Suprapubic skin (tissue), 3 donors: Measurements from ENCODE around the gene PTGDR2.

ENCODE experiments used
- CTCF ChIP-seq, 2 donors: fragments of 200-600 bp in 1 of 2; fragments of 450-650 bp in 1 of 2; sonication (generic) in 1 of 2; IDR thresholded peaks; one replicate each; pipeline ENCODE4 v1.5.1; 2016 to 2019; ENCODE audit warnings: antibody characterized with exemption in 2 of 2, mild to moderate bottlenecking in 1 of 2, moderate library complexity in 1 of 2
- EP300 ChIP-seq: sonication (generic); formaldehyde crosslinking; IDR thresholded peaks from one replicate; pipeline ENCODE4 v1.6.1; 2017; ENCODE audit warnings: antibody characterized with exemption
- POLR2A ChIP-seq, 2 donors: fragments of 450-650 bp; IDR thresholded peaks; one replicate each; pipeline ENCODE4 v1.6.1; 2017; ENCODE audit warnings: antibody characterized with exemption in 2 of 2, mild to moderate bottlenecking in 2 of 2, moderate library complexity in 2 of 2

- TF ChIP-seq CTCF (IDR thresholded peaks at IDR 0.05) (no peak), POLR2A (IDR thresholded peaks at IDR 0.05) (no peak), EP300 (no peak)
These were observed 25.1 kb downstream of the PTGDR2 start for GRCh38 chr11:60830478-60831142.
